Measurements from ENCODE around the gene PATL2.
"Not testable (repeated sequence)": the region's sequence is repeated elsewhere in the genome, so short reads cannot be mapped to it uniquely, and the experiment has no call there.

DNA sequence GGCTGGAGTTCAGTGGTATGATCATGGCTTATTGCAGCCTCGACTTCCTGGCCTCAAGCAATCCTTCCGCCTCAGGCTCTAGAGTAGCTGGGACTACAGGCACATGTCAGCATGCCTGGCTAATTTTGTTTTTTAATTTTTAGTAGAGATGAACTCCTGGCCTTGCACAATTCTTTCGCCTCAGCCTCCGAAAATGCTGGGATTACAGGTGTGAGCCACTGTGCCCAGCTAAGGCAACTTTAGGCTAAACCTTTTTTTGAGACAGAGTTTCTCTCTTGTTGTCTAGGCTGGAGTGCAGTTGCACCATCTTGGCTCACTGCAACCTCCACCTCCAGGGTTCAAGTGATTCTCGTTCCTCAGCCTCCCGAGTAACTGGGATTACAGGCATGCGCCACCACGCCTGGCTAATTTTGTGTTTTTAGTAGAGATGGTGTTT, 8.9 kb upstream of the PATL2 start:
- TF ChIP-seq, protein P1, sequence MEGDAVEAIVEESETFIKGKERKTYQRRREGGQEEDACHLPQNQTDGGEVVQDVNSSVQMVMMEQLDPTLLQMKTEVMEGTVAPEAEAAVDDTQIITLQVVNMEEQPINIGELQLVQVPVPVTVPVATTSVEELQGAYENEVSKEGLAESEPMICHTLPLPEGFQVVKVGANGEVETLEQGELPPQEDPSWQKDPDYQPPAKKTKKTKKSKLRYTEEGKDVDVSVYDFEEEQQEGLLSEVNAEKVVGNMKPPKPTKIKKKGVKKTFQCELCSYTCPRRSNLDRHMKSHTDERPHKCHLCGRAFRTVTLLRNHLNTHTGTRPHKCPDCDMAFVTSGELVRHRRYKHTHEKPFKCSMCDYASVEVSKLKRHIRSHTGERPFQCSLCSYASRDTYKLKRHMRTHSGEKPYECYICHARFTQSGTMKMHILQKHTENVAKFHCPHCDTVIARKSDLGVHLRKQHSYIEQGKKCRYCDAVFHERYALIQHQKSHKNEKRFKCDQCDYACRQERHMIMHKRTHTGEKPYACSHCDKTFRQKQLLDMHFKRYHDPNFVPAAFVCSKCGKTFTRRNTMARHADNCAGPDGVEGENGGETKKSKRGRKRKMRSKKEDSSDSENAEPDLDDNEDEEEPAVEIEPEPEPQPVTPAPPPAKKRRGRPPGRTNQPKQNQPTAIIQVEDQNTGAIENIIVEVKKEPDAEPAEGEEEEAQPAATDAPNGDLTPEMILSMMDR (IDR thresholded peaks at IDR 0.05): not testable (repeated sequence)
- not testable (repeated sequence) for TF ChIP-seq POLR2A (IDR thresholded peaks at IDR 0.05)

All from right lobe of liver (tissue), 4 donors.